GM19238 (cell line): ENCODE measurements around the gene DDIT4L.
"Not testable (repeated sequence)": the region's sequence is repeated elsewhere in the genome, so short reads cannot be mapped to it uniquely, and the experiment has no call there.

Source experiments
- DNase-seq: peaks from one replicate; pipeline ENCODE4 v3.0.0; 2011; ENCODE audit warnings: low spot score; ENCODE audit not compliant: insufficient read length

The DDIT4L gene

GRCh38 chr4:100189820-100190642, at the start of gene DDIT4L:
Gene DDIT4L (minus strand): TSS chr4:100190468. CDS start chr4:100189983, 485 bp downstream.
- no peak for DNase-seq

GRCh38 chr4:100240008-100240407, 49.7 kb upstream of the DDIT4L start:
- DNase-seq, result no peak

GRCh38 chr4:100224721-100225120, 34.5 kb upstream of the DDIT4L start:
- no peak for DNase-seq

- DNase-seq, result no peak
These were observed 33.9 kb upstream of the DDIT4L start for GRCh38 chr4:100224160-100224559.

- DNase-seq, result no peak
These were observed 18.7 kb upstream of the DDIT4L start for GRCh38 chr4:100208964-100209363.

- DNase-seq, result no peak
These were observed 18.2 kb upstream of the DDIT4L start for GRCh38 chr4:100208459-100208858.

- DNase-seq, result no peak
These were observed 16.6 kb upstream of the DDIT4L start for GRCh38 chr4:100206850-100207249.

DNA sequence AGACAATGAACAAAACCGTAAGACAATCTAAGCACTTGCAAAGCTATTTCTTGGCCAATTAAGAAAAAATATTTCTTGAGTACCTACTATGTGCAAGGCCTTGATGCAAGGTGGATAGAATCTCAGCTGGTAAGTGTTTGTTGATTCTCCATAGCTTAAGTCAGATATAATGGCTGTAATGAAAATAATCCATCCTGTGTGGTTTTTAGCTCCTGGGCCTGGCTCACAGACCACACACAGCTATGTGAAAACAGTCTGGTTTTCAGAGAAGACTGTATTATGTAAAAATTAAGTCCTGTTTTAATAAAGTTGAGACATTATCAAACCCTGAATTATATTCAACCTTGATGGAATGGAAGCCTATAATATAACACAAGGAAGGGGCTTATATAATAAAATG, 7.8 kb upstream of the DDIT4L start:
- no peak for DNase-seq

DNA sequence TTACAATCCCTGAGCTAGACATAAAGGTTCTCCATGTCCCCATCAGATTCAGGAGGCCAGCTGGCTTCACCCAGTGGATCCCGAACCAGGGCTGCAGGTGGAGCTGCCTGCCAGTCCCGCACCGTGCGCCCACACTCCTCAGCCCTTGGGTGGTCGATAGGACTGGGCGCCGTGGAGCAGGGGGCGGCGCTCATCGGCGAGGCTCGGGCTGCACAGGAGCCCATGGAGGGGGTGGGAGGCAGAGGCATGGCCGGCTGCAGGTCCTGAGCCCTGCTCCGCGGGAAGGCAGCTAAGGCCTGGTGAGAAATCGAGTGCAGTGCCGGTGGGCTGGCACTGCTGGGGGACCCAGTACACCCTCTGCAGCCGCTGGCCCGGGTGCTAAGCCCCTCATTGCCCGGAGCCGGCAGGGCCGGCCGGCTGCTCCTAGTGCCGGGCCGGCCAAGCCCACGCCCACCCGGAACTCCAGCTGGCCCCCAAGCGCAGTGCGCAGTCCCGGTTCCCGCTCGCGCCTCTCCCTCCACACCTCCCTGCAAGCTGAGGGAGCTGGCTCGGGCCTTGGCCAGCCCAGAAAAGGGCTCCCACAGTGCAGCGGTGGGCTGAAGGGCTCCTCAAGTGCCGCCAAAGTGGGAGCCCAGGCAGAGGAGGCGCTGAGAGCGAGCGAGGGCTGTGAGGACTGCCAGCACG, 6.3 kb upstream of the DDIT4L start:
- DNase-seq, result not testable (repeated sequence)

DNA sequence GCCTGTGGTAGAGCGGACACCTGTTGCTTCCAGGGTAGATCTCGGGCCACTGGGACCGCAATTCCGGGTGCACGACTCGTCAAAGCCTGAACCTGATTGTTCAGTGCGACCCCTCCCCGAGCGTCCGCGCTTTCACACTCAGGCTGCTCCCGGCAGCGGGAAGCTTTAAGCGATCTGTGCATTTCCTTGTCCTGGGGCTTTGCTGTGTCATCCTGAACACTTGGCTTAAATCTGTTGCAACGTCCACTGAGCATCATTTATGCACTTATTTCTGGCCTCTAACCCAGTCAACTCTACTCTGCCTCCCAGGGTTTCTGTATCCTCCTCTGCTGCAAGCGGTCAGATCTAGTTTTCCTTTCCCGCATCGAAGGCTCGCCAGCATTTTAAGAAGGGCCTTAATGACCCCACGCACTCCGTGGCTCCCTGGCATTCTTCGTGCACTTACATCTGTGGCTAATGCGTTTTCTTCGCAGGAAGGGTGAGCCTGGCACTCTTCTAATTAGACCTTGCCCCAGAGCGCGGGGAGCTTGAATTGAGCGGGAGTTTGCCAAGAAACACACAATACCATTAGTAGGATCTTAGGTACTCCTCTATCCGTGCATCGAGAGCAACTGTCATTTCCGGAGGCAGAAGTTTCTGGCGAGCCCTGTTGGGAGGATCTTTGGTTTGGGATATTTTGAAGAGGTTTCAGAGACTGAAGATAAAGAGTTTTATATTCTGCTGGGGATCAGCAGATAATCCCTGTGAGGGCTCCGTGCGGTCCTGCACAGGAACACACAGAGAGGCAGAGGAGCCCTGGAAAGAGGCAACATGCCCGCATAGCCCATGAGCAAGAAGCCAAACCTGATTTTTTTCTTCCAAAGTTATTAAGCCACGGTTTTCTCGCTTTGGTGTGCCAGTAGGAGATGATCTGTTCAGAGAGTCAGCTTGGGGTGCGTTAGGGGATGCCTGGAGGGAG, 654 bp upstream of the DDIT4L start:
- DNase-seq, result no peak

- DNase-seq, result no peak
These were observed 1.4 kb downstream of the DDIT4L start for GRCh38 chr4:100188829-100189228.

DNA sequence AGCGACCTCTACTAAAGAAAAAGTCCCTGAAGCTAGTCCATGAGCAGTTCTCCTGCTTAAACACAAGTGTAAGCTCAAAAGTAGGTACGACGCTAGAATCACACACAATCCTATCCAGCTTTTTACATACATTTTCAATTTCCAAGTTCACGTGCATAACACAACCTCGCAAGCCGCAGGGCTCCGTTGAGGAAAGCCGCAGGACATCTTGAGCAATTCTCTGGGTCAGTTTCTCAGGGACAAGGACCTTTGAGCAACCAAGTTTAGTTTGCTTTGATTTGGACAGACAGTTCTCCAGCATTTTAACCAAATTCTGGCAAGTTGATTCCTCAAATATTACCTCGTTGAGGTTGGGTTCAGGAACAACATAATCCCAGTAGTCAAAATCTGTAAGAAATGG, 2.5 kb downstream of the DDIT4L start:
- DNase-seq, result no peak

GRCh38 chr4:100184787-100185186, 5.5 kb downstream of the DDIT4L start:
- no peak for DNase-seq

- no peak for DNase-seq
These were observed 12.4 kb downstream of the DDIT4L start for GRCh38 chr4:100177855-100178254.

DNA sequence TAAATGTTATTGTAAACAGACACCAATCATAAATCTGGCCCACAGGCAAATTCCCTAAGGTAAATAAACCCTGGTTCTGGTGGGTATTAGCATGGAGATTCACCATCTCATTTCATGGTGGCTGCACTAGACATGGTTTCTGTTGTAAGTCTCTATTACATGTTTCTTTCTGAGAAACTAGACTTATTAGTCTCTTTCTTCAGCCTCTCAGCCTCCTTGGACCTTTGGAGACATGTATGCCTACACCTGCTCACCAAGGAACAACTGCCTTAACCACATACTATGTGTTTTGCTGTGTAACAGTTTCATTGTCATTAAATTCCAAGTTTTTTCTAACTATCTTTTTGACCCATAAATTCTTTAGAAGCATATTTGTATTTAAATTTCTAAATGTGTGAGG, 13.1 kb downstream of the DDIT4L start:
- no peak for DNase-seq

DNA sequence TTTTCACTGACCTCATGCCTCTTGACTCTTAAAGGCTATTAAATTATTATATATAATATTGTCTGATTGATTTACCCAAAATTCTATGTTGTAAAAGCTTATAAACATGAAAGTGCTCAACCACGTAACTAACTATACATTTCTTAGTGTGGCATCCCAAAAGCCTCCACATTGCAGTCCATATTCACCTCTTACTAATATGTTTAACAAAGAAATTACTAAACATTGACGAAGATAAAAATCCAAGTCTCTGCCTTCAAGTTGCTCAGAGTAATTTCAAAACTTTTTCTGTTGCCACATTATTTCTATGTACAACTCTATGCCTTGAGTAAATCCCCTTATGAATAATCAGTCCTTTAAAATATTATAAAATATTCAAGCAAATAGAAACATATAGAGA, 14.4 kb downstream of the DDIT4L start:
- DNase-seq, result no peak

GRCh38 chr4:100174985-100175383, 15.3 kb downstream of the DDIT4L start:
- DNase-seq, result no peak

DNA sequence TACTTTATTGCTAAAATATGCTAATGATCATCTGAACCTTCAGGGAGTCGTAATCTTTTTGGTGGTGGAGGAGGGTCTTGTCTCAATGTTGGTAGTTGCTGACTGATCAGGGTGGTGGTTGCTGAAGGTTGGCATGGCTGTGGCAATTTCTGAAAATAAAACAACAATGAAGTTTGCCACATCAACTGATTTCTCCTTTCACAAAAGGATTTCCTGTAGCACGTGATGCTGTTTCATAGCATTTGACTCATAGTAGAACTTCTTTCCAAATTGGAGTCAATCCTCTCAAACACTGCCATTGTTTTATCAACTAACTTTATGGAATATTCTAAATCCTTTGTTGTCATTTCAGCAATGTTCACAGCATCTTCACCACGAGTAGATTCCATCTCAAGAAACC, 19.3 kb downstream of the DDIT4L start:
- no peak for DNase-seq

- no peak for DNase-seq
These were observed 20.5 kb downstream of the DDIT4L start for GRCh38 chr4:100169491-100170485.

DNA sequence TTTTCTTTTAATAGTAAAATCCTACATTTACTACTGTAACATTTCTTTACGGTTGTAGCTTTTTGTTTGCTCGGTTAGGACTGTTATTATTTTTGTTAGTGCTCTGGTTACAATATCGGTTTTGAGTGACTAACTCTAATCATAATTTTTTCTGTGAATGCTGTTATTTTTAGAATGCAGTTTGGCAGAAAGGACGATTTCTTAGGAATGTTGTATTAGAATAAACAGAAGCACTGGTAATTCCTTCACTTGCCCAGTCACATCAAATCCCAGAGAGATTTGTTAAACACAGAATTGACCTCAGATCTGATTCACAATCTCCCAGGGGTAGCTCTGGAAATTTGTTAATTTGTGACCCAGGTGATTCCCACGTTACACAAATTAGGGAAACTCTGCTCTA, 21.7 kb downstream of the DDIT4L start:
- DNase-seq, result no peak
